Measurements from ENCODE around the gene CHST8.

The CHST8 gene

DNA sequence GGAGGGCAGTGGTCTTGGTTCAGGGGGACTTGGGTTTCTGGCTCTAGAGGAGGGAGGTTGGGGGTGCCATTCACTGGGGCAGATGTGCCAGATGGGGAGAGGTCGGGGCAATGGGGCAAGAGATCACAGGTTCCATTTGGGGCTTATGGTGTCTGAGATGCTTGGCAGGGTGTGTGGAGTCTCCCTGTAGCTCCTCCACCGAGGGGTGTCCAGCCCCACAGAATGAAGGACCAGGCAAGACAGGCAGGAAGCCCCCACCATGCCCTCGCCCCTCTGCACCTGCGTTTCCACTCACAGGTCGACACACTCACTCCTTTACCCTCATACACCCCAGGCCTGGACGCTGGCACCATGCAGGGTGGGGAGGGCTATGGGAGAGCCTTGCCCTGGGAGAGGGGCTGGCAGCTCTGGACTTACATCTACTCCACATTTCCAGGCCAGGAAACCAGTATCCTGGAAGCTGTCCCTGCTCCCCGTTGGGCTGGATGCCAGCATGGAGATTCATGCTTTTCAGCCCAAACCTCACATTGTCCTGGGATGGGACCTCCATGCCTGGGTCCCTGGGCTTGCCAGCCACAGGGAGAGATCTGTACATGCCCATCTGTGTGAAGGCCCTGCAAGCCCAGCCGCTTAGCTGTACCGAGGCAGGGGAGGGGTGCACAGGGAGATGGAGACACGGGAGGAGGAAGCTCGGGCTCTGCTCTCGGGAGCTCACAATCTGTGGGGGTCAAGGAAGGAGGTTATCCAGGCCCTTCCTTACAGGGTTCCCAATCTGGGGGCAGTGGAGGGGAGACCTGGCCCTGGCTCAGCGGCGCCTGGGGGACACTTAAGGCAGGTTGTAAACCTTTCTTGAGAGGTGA is 77.1 kb downstream of the CHST8 start:
- no peak for DNase-seq
- ChIA-PET CTCF (no interaction called here), POLR2A (no interaction called here)
- H3K36me3 ChIP-seq (ENCODE audit: control insufficient read depth in 4 of 4, insufficient read depth in 4 of 4, low read length in 3 of 4), result no peaks in the 10 kb centered on the region
- peaks cover 0 to 4% (median 0%) of the 10 kb centered on the region in 5 experiments for H3K27me3 ChIP-seq (replicated peaks in 2 of 5; ENCODE audit: control insufficient read depth in 4 of 5, insufficient read depth in 5 of 5, low read length in 4 of 5)
- no peaks in the 10 kb centered on the region for H3K9me3 ChIP-seq (ENCODE audit: control extremely low read depth in 1 of 5, control insufficient read depth in 4 of 5, insufficient read depth in 2 of 5, low read depth in 1 of 5, low read length in 4 of 5)
- WGBS (ENCODE audit: insufficient coverage), result 87% methylated on average over 9 of the region's 14 CpGs
- no peak overlapping the region for H3K27ac ChIP-seq (ENCODE audit: insufficient read depth in 1 of 2, low read depth in 1 of 2, low read length in 2 of 2, poor library complexity in 1 of 2, severe bottlenecking in 2 of 2)
- H3K4me1 ChIP-seq (ENCODE audit: control extremely low read depth in 1 of 4, control insufficient read depth in 4 of 4, insufficient read depth in 4 of 4, low read length in 3 of 4), result no peaks in the 10 kb centered on the region
- no peak overlapping the region for H3K4me3 ChIP-seq (ENCODE audit: control insufficient read depth in 1 of 7, extremely low read depth in 1 of 7, insufficient read depth in 4 of 7, low read depth in 2 of 7, low read length in 6 of 7)

DNA sequence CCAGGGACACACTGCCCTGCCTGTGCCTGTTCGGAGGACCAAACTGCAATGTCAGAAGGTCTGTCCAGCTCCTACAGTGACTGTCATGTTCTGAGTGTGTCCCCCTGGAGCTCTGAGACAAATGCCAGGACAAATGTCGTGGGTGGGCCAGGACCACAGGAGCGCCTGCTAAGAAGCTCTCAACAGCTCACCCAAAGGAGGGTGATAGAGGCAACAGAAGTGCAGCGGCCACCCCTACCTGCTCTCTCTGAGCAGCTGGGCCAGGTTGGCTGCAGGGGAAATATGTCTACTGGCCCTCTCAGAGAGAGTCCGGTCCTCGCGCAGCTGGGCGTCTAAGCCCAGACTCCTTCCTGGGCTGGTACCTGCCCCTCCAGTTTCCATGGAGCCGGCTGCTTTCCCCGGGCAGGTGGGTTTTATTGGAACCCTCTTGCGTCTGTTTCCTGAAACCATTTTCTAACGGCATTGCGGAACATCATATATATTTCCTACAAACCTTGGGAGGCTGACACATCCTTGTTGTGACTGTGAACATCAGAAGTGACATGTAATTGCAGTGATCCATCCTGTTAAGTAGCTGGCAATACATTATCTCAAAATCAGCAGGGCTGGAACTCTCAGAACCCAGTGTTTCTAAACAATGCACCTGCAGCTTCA is 78.1 kb downstream of the CHST8 start:
- H3K4me1 ChIP-seq (ENCODE audit: control extremely low read depth in 1 of 4, control insufficient read depth in 4 of 4, insufficient read depth in 4 of 4, low read length in 3 of 4), result no peaks in the 10 kb centered on the region
- H3K9me3 ChIP-seq (ENCODE audit: control extremely low read depth in 1 of 5, control insufficient read depth in 4 of 5, insufficient read depth in 2 of 5, low read depth in 1 of 5, low read length in 4 of 5), result no peaks in the 10 kb centered on the region
- POLR2A ChIA-PET, result no interaction called here
- H3K27me3 ChIP-seq (replicated peaks in 2 of 5; ENCODE audit: control insufficient read depth in 4 of 5, insufficient read depth in 5 of 5, low read length in 4 of 5), result peaks cover 0 to 4% (median 0%) of the 10 kb centered on the region in 5 experiments
- 87% methylated on average over 13 of the region's 13 CpGs for WGBS (ENCODE audit: insufficient coverage)
- no peak overlapping the region for H3K4me3 ChIP-seq (ENCODE audit: control insufficient read depth in 1 of 7, extremely low read depth in 1 of 7, insufficient read depth in 4 of 7, low read depth in 2 of 7, low read length in 6 of 7)
- no peak overlapping the region for H3K27ac ChIP-seq (ENCODE audit: insufficient read depth in 1 of 2, low read depth in 1 of 2, low read length in 2 of 2, poor library complexity in 1 of 2, severe bottlenecking in 2 of 2)
- no peak for DNase-seq
- H3K36me3 ChIP-seq (ENCODE audit: control insufficient read depth in 4 of 4, insufficient read depth in 4 of 4, low read length in 3 of 4), result no peaks in the 10 kb centered on the region
- CTCF ChIA-PET, result no interaction called here

DNA sequence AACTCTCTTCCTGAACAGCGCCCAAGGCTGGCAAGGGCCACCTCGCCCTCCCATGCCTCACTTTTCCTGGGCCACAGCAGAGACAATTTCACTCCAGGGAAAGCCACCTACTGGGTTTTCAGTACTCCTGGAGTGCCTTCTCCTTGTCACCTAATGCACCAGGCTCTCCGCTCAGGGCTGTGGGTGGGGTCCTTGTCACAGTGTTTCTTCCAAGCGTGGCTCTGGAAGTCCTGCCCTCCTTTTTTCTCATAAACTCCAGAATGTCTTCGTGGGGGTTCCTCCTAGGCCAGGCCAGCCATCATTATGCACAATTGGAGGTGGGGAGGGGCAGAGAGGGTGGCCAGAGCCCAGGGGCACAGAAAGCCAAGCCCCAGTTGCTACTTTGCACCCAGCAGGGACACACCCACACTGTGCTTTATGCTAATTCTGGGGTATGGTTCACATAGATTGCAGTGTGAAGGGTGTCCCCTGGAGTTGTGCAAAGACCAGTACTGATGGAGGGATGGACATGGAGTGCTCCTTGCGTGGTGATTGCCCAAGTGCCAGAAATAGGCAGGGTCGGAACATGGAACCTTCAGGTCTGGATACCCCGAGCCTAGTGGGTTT is 78.8 kb downstream of the CHST8 start:
- Histone ChIP-seq H3K27ac (ENCODE audit: insufficient read depth in 1 of 2, low read depth in 1 of 2, low read length in 2 of 2, poor library complexity in 1 of 2, severe bottlenecking in 2 of 2) (no peak overlapping the region), H3K36me3 (ENCODE audit: control insufficient read depth in 4 of 4, insufficient read depth in 4 of 4, low read length in 3 of 4) (no peaks in the 10 kb centered on the region), H3K4me3 (ENCODE audit: control insufficient read depth in 1 of 7, extremely low read depth in 1 of 7, insufficient read depth in 4 of 7, low read depth in 2 of 7, low read length in 6 of 7) (no peak overlapping the region), H3K9me3 (ENCODE audit: control extremely low read depth in 1 of 5, control insufficient read depth in 4 of 5, insufficient read depth in 2 of 5, low read depth in 1 of 5, low read length in 4 of 5) (no peaks in the 10 kb centered on the region), H3K4me1 (ENCODE audit: control extremely low read depth in 1 of 4, control insufficient read depth in 4 of 4, insufficient read depth in 4 of 4, low read length in 3 of 4) (no peaks in the 10 kb centered on the region), H3K27me3 (replicated peaks in 2 of 5; ENCODE audit: control insufficient read depth in 4 of 5, insufficient read depth in 5 of 5, low read length in 4 of 5) (peaks cover 0 to 4% (median 0%) of the 10 kb centered on the region in 5 experiments)
- 94% methylated on average over 6 of the region's 8 CpGs for WGBS (ENCODE audit: insufficient coverage)
- CTCF ChIA-PET, result no interaction called here
- POLR2A ChIA-PET, result no interaction called here
- no peak for DNase-seq

DNA sequence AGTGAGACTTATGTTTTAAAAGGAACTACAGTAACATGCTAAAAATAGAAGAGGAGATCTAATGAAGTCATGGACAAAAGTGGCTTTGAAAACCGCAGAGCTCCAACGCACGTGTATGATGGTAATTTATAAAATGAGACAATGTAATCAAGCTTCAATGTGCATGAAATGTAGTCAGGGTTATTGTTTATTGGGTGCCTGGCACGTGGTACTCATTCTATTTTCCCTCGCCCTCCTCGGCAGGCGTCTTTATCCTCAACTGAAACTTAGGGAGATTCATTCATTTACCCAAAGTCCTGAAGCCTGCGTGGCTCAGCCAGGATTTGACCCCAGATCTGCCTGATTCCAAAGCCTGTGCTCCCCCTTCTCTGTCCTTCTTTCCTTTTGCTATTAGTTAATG is 79.8 kb downstream of the CHST8 start:
- Histone ChIP-seq H3K27me3 (replicated peaks in 2 of 5; ENCODE audit: control insufficient read depth in 4 of 5, insufficient read depth in 5 of 5, low read length in 4 of 5) (peaks cover 0 to 4% (median 0%) of the 10 kb centered on the region in 5 experiments), H3K36me3 (ENCODE audit: control insufficient read depth in 4 of 4, insufficient read depth in 4 of 4, low read length in 3 of 4) (no peaks in the 10 kb centered on the region), H3K4me1 (ENCODE audit: control extremely low read depth in 1 of 4, control insufficient read depth in 4 of 4, insufficient read depth in 4 of 4, low read length in 3 of 4) (no peaks in the 10 kb centered on the region), H3K9me3 (ENCODE audit: control extremely low read depth in 1 of 5, control insufficient read depth in 4 of 5, insufficient read depth in 2 of 5, low read depth in 1 of 5, low read length in 4 of 5) (no peaks in the 10 kb centered on the region), H3K4me3 (ENCODE audit: control insufficient read depth in 1 of 7, extremely low read depth in 1 of 7, insufficient read depth in 4 of 7, low read depth in 2 of 7, low read length in 6 of 7) (no peak overlapping the region), H3K27ac (ENCODE audit: insufficient read depth in 1 of 2, low read depth in 1 of 2, low read length in 2 of 2, poor library complexity in 1 of 2, severe bottlenecking in 2 of 2) (no peak overlapping the region)
- no peak for DNase-seq
- CTCF ChIA-PET, result no interaction called here
- 61% methylated on average over 3 of the region's 8 CpGs for WGBS (ENCODE audit: insufficient coverage)
- POLR2A ChIA-PET, result interaction anchor here (0.6 kb wide), 1 partner anchor 1609 kb away, joined by 3 read pairs; no protein-coding TSS in a partner anchor

DNA sequence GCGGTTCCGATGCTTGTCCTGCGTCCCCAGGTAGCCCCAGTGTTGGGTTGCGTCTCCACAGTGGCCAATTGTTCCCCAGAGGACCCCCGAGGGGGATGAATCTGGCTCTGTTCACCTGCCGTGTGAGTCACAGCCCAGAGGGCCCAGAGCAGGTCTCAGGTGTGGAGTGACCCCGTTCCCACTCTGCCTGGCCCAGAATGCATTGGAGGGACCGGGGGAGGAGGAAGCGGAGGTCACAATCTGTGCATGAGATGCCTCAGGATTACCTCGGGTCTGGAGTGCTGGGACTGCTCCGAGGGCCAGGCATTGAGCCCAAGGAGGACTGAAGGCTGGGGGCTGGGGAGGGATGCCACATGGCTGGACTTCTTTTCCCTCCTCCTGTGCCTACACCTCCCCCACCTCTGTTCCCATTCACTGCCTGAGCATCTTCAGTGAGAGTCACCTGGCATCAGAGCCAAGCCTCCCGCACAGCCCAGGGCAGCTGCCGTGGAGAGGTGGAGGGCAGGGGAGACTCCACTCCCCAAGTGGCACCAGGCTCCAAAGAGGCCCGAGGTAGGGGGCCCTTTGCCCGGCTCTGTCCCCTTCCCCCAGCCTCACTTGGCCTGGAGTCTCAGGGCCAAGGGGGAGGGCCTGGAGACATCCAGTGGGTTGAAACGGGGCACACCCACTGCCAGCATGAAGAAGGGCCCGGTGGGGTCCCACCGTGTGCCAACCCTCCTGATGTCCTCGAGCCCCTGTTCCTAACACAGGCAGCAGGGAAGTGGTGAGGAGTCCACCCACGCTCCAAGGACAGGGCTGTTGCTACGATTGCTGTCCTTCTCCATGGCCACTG is 81.1 kb downstream of the CHST8 start:
- ChIA-PET POLR2A (no interaction called here), CTCF (no interaction called here)
- WGBS (ENCODE audit: insufficient coverage), result 79% methylated on average over 20 of the region's 21 CpGs
- DNase-seq, result no peak
- no peak overlapping the region for H3K4me3 ChIP-seq (ENCODE audit: control insufficient read depth in 1 of 7, extremely low read depth in 1 of 7, insufficient read depth in 4 of 7, low read depth in 2 of 7, low read length in 6 of 7)
- no peaks in the 10 kb centered on the region for H3K9me3 ChIP-seq (ENCODE audit: control extremely low read depth in 1 of 5, control insufficient read depth in 4 of 5, insufficient read depth in 2 of 5, low read depth in 1 of 5, low read length in 4 of 5)
- no peaks in the 10 kb centered on the region for H3K36me3 ChIP-seq (ENCODE audit: control insufficient read depth in 4 of 4, insufficient read depth in 4 of 4, low read length in 3 of 4)
- no peaks in the 10 kb centered on the region for H3K4me1 ChIP-seq (ENCODE audit: control extremely low read depth in 1 of 4, control insufficient read depth in 4 of 4, insufficient read depth in 4 of 4, low read length in 3 of 4)
- peaks cover 0 to 4% (median 0%) of the 10 kb centered on the region in 5 experiments for H3K27me3 ChIP-seq (replicated peaks in 2 of 5; ENCODE audit: control insufficient read depth in 4 of 5, insufficient read depth in 5 of 5, low read length in 4 of 5)
- no peak overlapping the region for H3K27ac ChIP-seq (ENCODE audit: insufficient read depth in 1 of 2, low read depth in 1 of 2, low read length in 2 of 2, poor library complexity in 1 of 2, severe bottlenecking in 2 of 2)

DNA sequence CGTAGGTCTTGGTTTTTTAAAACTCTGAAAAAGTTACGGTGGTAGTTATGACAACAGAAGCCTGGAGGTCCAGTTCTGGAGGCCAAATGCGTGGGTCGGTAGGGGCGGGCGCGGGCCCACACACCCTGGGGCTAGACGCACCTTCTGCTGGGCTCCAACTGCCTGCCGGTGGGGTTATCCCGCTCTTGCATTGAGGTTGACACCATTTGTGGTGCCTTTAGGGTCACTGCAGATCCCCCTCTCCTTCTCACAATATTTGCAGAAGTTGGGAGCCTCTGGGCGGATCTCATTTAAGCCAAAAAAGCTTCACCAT is 81.6 kb downstream of the CHST8 start:
- H3K4me3 ChIP-seq (ENCODE audit: control insufficient read depth in 1 of 7, extremely low read depth in 1 of 7, insufficient read depth in 4 of 7, low read depth in 2 of 7, low read length in 6 of 7), result no peak overlapping the region
- 93% methylated on average over 10 of the region's 11 CpGs for WGBS (ENCODE audit: insufficient coverage)
- H3K4me1 ChIP-seq (ENCODE audit: control extremely low read depth in 1 of 4, control insufficient read depth in 4 of 4, insufficient read depth in 4 of 4, low read length in 3 of 4), result no peaks in the 10 kb centered on the region
- H3K36me3 ChIP-seq (ENCODE audit: control insufficient read depth in 4 of 4, insufficient read depth in 4 of 4, low read length in 3 of 4), result no peaks in the 10 kb centered on the region
- peaks cover 0 to 4% (median 0%) of the 10 kb centered on the region in 5 experiments for H3K27me3 ChIP-seq (replicated peaks in 2 of 5; ENCODE audit: control insufficient read depth in 4 of 5, insufficient read depth in 5 of 5, low read length in 4 of 5)
- no peaks in the 10 kb centered on the region for H3K9me3 ChIP-seq (ENCODE audit: control extremely low read depth in 1 of 5, control insufficient read depth in 4 of 5, insufficient read depth in 2 of 5, low read depth in 1 of 5, low read length in 4 of 5)
- POLR2A ChIA-PET, result no interaction called here
- H3K27ac ChIP-seq (ENCODE audit: insufficient read depth in 1 of 2, low read depth in 1 of 2, low read length in 2 of 2, poor library complexity in 1 of 2, severe bottlenecking in 2 of 2), result no peak overlapping the region
- CTCF ChIA-PET, result no interaction called here
- no peak for DNase-seq
